ENCODE data around the gene TNFRSF13B. TPM values are rescaled to one million over a fixed set of nuclear protein-coding genes. Genes with fewer than 3 reads are reported as not detected.
A peak's percentile ranks its signal among the peaks of the same experiment; 100 is the strongest.
"Not testable (repeated sequence)": the region's sequence is repeated elsewhere in the genome, so short reads cannot be mapped to it uniquely, and the experiment has no call there.

Gene TNFRSF13B
- total and polyA plus RNA-seq, 12 donors = not detected

DNA sequence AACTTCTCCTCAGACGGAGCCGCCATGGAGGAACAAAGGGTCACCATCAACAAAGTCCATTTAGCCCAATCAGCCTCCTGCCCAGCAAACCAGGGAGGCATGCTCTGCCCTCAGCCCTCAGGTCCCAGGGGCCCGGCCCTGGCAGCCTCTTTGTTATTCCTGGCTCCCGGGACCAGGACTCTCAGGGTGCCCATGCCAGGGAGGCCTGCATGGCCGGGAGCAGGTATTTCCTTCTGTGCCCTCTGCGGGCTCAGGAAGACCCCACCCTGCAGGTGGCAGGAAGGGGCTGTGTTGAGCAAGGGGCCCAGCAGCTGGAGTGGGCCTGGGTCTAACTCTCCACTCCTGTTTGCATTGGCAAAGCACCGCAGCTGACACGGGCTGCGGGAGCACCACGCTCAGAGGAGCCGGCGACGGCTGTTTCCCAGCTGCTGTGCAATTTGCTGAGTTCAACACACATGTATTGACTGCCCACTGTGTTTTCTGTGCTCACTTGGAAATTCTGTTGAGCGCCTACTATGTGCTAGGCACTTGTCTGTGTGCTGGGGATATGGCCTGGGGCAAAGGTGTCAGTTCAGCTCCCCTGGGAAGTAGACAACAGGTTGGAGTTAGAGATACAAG, 33.2 kb upstream of the TNFRSF13B start:
- H3K27ac ChIP-seq, H3K27me3 ChIP-seq, H3K4me3 ChIP-seq, DNase-seq, H3K36me3 ChIP-seq, H3K9me3 ChIP-seq, ATAC-seq: not testable (repeated sequence)
- WGBS, 2 donors = 77 to 81% methylated on average over 12 to 13 of the region's 14 CpGs
- intact Hi-C loops (cut with DNase I) = loop anchor here (5.0 to 10.0 kb wide), 14 partner anchors 110 to 640 kb away; partner anchors contain the start of genes FLCN (in 4 of the 10), PLD6 (in 2 of the 10) and NT5M (in 1 of the 10)
- peaks cover 0 to 18% (median 0%) of the 10 kb centered on the region in 9 donors for H3K4me1 ChIP-seq

DNA sequence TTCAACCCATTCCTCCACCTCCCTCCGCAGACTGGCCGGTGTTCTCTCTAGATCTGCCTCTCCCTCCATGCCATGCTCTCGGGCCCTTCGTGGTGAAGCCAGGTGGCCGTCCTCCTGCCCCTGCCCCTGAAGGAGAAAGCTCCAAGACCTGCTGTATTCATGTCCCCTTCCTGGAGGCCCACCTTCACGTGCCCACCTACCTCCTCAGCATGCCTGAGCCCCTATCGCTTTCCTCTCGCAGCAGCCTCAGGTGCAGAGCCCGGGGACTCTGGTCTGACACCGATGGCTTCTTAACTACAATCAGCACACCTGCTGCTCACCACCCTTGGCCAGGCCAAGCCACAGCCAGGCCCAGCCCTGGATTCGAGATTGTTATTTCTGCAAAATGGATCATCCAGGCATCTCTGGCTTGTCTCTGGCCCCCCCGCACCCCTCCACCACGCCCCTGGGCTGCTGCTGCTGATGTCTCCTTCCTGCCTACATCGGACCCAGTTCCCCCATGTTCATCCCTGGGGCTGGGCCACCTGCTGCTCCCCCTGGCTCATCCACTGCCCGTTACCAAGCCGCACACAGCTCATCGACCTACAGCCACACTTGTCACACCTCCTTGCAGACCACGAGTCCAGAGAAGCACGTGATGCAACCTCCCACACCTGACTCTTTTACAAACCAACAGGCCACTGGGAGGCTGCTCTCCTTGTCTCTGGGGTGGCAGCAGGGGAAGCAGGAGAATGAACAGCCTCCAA, 32.5 kb upstream of the TNFRSF13B start:
- Histone ChIP-seq H3K27me3 (no peaks in the 10 kb centered on the region), H3K4me3 (no peak overlapping the region), H3K36me3 (no peaks in the 10 kb centered on the region), H3K27ac (no peak overlapping the region), H3K4me1 (peaks cover 0 to 13% (median 0%) of the 10 kb centered on the region in 9 donors), H3K9me3 (no peaks in the 10 kb centered on the region)
- WGBS, 2 donors = 85 to 89% methylated on average over 19 of the region's 19 CpGs
- TF ChIP-seq, protein P1, sequence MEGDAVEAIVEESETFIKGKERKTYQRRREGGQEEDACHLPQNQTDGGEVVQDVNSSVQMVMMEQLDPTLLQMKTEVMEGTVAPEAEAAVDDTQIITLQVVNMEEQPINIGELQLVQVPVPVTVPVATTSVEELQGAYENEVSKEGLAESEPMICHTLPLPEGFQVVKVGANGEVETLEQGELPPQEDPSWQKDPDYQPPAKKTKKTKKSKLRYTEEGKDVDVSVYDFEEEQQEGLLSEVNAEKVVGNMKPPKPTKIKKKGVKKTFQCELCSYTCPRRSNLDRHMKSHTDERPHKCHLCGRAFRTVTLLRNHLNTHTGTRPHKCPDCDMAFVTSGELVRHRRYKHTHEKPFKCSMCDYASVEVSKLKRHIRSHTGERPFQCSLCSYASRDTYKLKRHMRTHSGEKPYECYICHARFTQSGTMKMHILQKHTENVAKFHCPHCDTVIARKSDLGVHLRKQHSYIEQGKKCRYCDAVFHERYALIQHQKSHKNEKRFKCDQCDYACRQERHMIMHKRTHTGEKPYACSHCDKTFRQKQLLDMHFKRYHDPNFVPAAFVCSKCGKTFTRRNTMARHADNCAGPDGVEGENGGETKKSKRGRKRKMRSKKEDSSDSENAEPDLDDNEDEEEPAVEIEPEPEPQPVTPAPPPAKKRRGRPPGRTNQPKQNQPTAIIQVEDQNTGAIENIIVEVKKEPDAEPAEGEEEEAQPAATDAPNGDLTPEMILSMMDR (IDR thresholded peaks at IDR 0.05) = no peak
- intact Hi-C loops (cut with DNase I) = loop anchor here (5.0 to 10.0 kb wide), 13 partner anchors 110 to 640 kb away; partner anchors contain the start of genes FLCN (in 4 of the 10), PLD6 (in 2 of the 10) and NT5M (in 1 of the 10)
- DNase-seq (no peak), ATAC-seq (no peak)

DNA sequence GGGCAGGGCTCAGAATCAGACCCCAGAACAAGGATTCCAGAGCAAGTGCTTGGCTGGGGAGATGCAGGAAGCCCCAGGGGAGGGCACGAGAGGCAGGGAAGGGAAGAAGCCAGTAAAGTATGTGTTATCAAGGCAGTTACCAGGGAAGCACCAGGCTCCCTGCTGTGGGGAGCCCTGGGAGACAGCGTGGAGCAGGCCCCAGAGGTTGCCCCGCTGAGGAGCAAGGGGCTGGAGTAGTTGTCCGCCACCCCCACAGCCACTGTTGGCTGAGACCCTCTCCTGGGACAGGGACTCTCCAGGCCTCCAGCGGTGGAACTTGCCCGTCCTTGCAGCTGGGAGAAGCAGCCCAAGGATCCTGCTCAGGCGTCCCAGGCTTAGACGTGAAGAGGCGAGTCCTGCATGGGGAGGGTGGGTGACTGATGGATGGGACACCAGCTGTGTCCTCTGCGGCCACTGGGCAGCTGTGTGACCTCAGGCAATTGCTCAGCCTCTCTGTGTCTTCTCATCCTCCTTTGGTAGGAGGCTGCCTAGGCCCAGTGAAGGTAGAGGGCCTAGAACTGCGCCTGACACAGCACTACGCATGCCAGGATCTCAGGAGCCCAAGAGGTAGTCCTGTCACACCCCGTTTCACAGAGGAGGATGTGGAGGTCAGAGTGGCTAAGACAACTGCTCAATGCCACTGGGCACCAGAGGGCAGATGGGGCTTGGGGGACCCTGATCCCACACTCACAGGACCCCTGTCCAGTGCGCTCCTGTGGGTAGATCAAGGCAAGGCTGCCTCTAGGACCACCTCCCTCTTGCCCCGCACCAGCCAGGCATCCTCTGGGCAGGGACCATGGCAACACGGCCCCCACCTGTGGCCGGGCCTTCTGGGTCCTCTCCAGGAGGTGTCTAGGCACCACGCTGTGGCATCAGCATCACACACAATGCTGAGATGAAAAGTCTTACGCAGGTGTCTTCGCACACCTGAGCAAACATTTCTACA, 31.1 kb upstream of the TNFRSF13B start:
- WGBS, 2 donors = 89 to 92% methylated on average over 20 of the region's 20 CpGs
- not testable (repeated sequence) for DNase-seq
- ATAC-seq = peak in 2 of 8 donors; percentile 12 to 32

DNA sequence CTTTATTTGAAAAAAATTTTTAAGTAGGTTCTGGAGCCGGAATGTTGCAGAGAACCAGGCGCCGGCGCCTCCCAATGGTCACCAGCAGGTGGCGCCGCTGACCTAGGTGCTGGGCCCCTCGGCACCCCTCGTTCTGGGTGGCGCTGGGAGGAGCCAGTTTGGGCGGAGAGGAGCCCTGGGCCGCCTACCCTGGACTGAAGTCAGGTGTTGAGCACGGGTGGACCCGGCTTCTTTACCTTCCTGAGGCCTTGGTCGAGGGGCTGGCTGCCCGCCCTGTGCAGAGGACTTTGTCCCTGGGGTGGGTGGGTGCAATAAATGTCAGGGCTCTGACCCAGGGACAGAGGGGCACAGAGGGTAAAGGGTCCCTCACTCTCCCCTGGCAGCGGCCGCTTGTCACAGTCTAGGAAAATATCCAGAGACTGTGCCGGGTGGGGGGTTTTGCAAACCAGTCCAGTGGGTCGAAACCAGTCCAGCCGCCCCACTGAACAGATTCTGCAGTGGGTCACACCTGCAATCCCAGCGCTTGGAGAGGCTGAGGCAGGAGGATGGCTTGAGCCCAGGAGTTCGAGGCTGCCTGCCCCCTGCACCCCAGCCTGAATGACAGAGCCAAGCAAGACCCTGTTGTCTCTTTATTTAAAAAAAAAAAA, 30.1 kb upstream of the TNFRSF13B start:
- Histone ChIP-seq H3K4me3 (peak overlapping the region in 1 of 10 donors; percentile 15), H3K27ac (no peak overlapping the region), H3K4me1 (peaks cover 0 to 13% (median 0%) of the 10 kb centered on the region in 9 donors), H3K27me3 (no peaks in the 10 kb centered on the region), H3K36me3 (no peaks in the 10 kb centered on the region), H3K9me3 (no peaks in the 10 kb centered on the region)
- intact Hi-C loops (cut with DNase I) = loop anchor here (2.0 to 10.0 kb wide), 15 partner anchors 113 to 643 kb away; partner anchors contain the start of genes FLCN (in 5 of the 10), PLD6 (in 2 of the 10) and NT5M (in 1 of the 10)
- ATAC-seq = peak; percentile 82 to 93 (median 86)
- TF ChIP-seq, protein P1 (IDR thresholded peaks at IDR 0.05) = peak; percentile 95 to 99 (median 98)
- DNase-seq = peak; percentile 70 to 83
- 24 to 28% methylated on average over 20 to 22 of the region's 22 CpGs for WGBS, 2 donors

More for the DNA sequence above, 31.1 kb upstream of the TNFRSF13B start:
- H3K9me3 ChIP-seq, H3K36me3 ChIP-seq, H3K27me3 ChIP-seq, H3K4me3 ChIP-seq, H3K27ac ChIP-seq: not testable (repeated sequence)
- H3K4me1 ChIP-seq = peaks cover 0 to 13% (median 0%) of the 10 kb centered on the region in 9 donors
- intact Hi-C loops (cut with DNase I) = loop anchor here (2.0 to 10.0 kb wide), 14 partner anchors 112 to 642 kb away; partner anchors contain the start of genes FLCN (in 5 of the 10), PLD6 (in 2 of the 10) and NT5M (in 1 of the 10)
